Fibroblast of skin of back (primary cell): ENCODE measurements around the gene CHST5. TPM values are rescaled to one million over a fixed set of nuclear protein-coding genes. Genes with fewer than 3 reads are reported as not detected.
A peak's percentile ranks its signal among the peaks of the same experiment; 100 is the strongest.

ENCODE experiments used
- DNase-seq: peaks from one replicate; pipeline ENCODE4 v3.0.0-alpha.2; 2013
- polyA plus RNA-seq, 2 experiments: library from polyadenylated mRNA; unstranded; fragments of 120-200 nt; gene quantifications; one replicate each; pipeline ENCODE4 v1.2.1, GENCODE V29; 2013; ENCODE audit not compliant: insufficient read length in 2 of 2

CHST5 gene
- not detected for polyA plus RNA-seq (2013, experiment 1 of 2; ENCODE audit: insufficient read length)
- polyA plus RNA-seq (2013, experiment 2 of 2; ENCODE audit: insufficient read length) = 0.05 TPM

- no peak for DNase-seq
Measured at GRCh38 chr16:75535901-75536300, at the start of gene CHST5. Gene CHST5 (minus strand): TSS chr16:75536108. CDS start chr16:75530384, 5,724 bp downstream.

GRCh38 chr16:75584108-75584507 lies 48.2 kb upstream of the CHST5 start:
- no peak for DNase-seq

GRCh38 chr16:75579281-75579834 lies 43.5 kb upstream of the CHST5 start:
- no peak for DNase-seq

GRCh38 chr16:75578725-75579124 lies 42.8 kb upstream of the CHST5 start:
- DNase-seq = no peak

- no peak for DNase-seq
Measured at GRCh38 chr16:75578212-75578611, 42.3 kb upstream of the CHST5 start.

GRCh38 chr16:75576384-75576811 lies 40.5 kb upstream of the CHST5 start:
- DNase-seq = no peak

- DNase-seq = no peak
Measured at GRCh38 chr16:75575958-75576357, 40.0 kb upstream of the CHST5 start.

GRCh38 chr16:75573955-75574354 lies 38.0 kb upstream of the CHST5 start:
- DNase-seq = no peak

- no peak for DNase-seq
Measured at GRCh38 chr16:75572864-75573542, 37.1 kb upstream of the CHST5 start.

- DNase-seq = no peak
Measured at GRCh38 chr16:75570396-75571065, 34.6 kb upstream of the CHST5 start.

GRCh38 chr16:75567911-75568310 lies 32.0 kb upstream of the CHST5 start:
- DNase-seq = no peak

GRCh38 chr16:75566758-75567255 lies 30.9 kb upstream of the CHST5 start:
- DNase-seq = no peak

- DNase-seq = peak; percentile 70
Measured at GRCh38 chr16:75566040-75566757, 30.3 kb upstream of the CHST5 start, which contains the start of gene GABARAPL2. Gene GABARAPL2 (plus strand): TSS chr16:75566379. CDS start chr16:75566487, 108 bp downstream.

GRCh38 chr16:75565640-75566039 lies 29.7 kb upstream of the CHST5 start:
- no peak for DNase-seq

- DNase-seq = peak; percentile 26
Measured at GRCh38 chr16:75559564-75560372, 23.9 kb upstream of the CHST5 start.

- DNase-seq = no peak
Measured at GRCh38 chr16:75558846-75559401, 23.0 kb upstream of the CHST5 start.

GRCh38 chr16:75556431-75556950 lies 20.6 kb upstream of the CHST5 start:
- no peak for DNase-seq

GRCh38 chr16:75555707-75556430 lies 20.0 kb upstream of the CHST5 start, which contains the start of gene TMEM231:
Gene TMEM231 (minus strand): TSS chr16:75556252. CDS start chr16:75556209, 43 bp downstream.
- peak; percentile 94 for DNase-seq

GRCh38 chr16:75555213-75555706 lies 19.4 kb upstream of the CHST5 start:
- peak; percentile 94 for DNase-seq

- no peak for DNase-seq
Measured at GRCh38 chr16:75552951-75553350, 17.0 kb upstream of the CHST5 start.
